GM23338 (cell line): ENCODE results near the gene SLC2A1. TPM values are rescaled to one million over a fixed set of nuclear protein-coding genes. Genes with fewer than 3 reads are reported as not detected.

Experiments
- ATAC-seq: fragments of 200-7000 bp; cut with Tn5 transposase; 3 replicates; pipeline ENCODE4 v1.9.1; 2020
- DNase-seq: peaks from one replicate; pipeline ENCODE4 v3.0.0-alpha.2; 2015; ENCODE audit warnings: low spot score
- H2AFZ ChIP-seq: fragments of 200-600 bp; sonication (generic); 2 replicates; pipeline ENCODE4 v1.8.0; 2016; ENCODE audit warnings: antibody characterized with exemption, mild to moderate bottlenecking, moderate library complexity
- H3F3A ChIP-seq: fragments of 200-600 bp; sonication (generic); replicated peaks from 2 replicates; pipeline ENCODE4 v1.8.0; 2017; ENCODE audit warnings: antibody characterized with exemption, mixed run types, low read depth
- H3K27ac ChIP-seq: fragments of 200-600 bp; sonication (generic); 2 replicates; pipeline ENCODE4 v1.6.1; 2016; ENCODE audit warnings: low read depth
- H3K27me3 ChIP-seq: fragments of 200-600 bp; sonication (generic); 2 replicates; pipeline ENCODE4 v1.8.0; 2016; ENCODE audit warnings: mild to moderate bottlenecking, mixed run types, moderate library complexity; ENCODE audit not compliant: insufficient read depth
- H3K36me3 ChIP-seq: fragments of 200-600 bp; sonication (generic); 2 replicates; pipeline ENCODE4 v1.8.0; 2016; ENCODE audit warnings: mild to moderate bottlenecking; ENCODE audit not compliant: insufficient read depth
- H3K4me1 ChIP-seq: fragments of 200-600 bp; sonication (generic); 2 replicates; pipeline ENCODE4 v1.8.0; 2016; ENCODE audit warnings: mild to moderate bottlenecking, moderate library complexity; ENCODE audit not compliant: insufficient read depth
- H3K4me2 ChIP-seq: fragments of 200-600 bp; sonication (generic); 2 replicates; pipeline ENCODE4 v1.7.1; 2017; ENCODE audit warnings: mixed run types
- H3K4me3 ChIP-seq: fragments of 200-600 bp; sonication (generic); 2 replicates; pipeline ENCODE4 v1.6.1; 2016; ENCODE audit warnings: mixed run types
- H3K79me2 ChIP-seq: fragments of 200-600 bp; sonication (generic); replicated peaks from 2 replicates; pipeline ENCODE4 v1.8.0; 2017; ENCODE audit warnings: mild to moderate bottlenecking; ENCODE audit not compliant: insufficient read depth
- H3K9me2 ChIP-seq: fragments of 200-600 bp; sonication (generic); 2 replicates; pipeline ENCODE4 v1.8.0; 2017; ENCODE audit not compliant: insufficient read depth
- H4K20me1 ChIP-seq: fragments of 200-600 bp; sonication (generic); replicated peaks from 2 replicates; pipeline ENCODE4 v1.8.0; 2017; ENCODE audit warnings: mild to moderate bottlenecking; ENCODE audit not compliant: insufficient read depth
- H3K27ac Mint-ChIP-seq: 2 replicates; pipeline ENCODE4 v1.8.0; 2020; ENCODE audit warnings: inconsistent platforms, mild to moderate bottlenecking, moderate library complexity, mixed read lengths
- H3K27me3 Mint-ChIP-seq: 3 replicates; pipeline ENCODE4 v1.8.0; 2022; ENCODE audit warnings: low read depth, mild to moderate bottlenecking, moderate library complexity, mixed read lengths, inconsistent platforms; ENCODE audit not compliant: insufficient read depth, poor library complexity
- H3K36me3 Mint-ChIP-seq: 3 replicates; pipeline ENCODE4 v1.8.0; 2021; ENCODE audit warnings: low read depth, mild to moderate bottlenecking, inconsistent platforms, moderate library complexity, mixed read lengths
- H3K4me1 Mint-ChIP-seq: 3 replicates; pipeline ENCODE4 v1.8.0; 2020; ENCODE audit warnings: mild to moderate bottlenecking, inconsistent platforms, mixed read lengths
- H3K4me3 Mint-ChIP-seq: 3 replicates; pipeline ENCODE4 v1.8.0; 2021; ENCODE audit warnings: moderate library complexity, mild to moderate bottlenecking, inconsistent platforms, mixed read lengths
- H3K9me3 Mint-ChIP-seq: 3 replicates; pipeline ENCODE4 v1.8.0; 2020; ENCODE audit warnings: moderate library complexity, mild to moderate bottlenecking, inconsistent platforms, mixed read lengths
- CREB1 ChIP-seq: fragments of 250-450 bp; sonication (Bioruptor Pico); IDR thresholded peaks from 2 replicates; pipeline ENCODE4 v1.5.0; 2020; ENCODE audit warnings: low read depth, mild to moderate bottlenecking, moderate library complexity
- EZH2 ChIP-seq: fragments of 200-600 bp; sonication (generic); IDR thresholded peaks from one replicate; pipeline ENCODE4 v1.8.0; 2017; ENCODE audit warnings: antibody characterized with exemption, mild to moderate bottlenecking, low read depth; ENCODE audit not compliant: unreplicated experiment
- EZH2phosphoT487 ChIP-seq: fragments of 200-600 bp; sonication (generic); IDR thresholded peaks from one replicate; pipeline ENCODE4 v1.8.1; 2018; ENCODE audit warnings: antibody characterized with exemption; ENCODE audit not compliant: unreplicated experiment
- JUNB ChIP-seq: IDR thresholded peaks from one replicate; pipeline ENCODE4 v1.6.1; 2016; ENCODE audit warnings: antibody characterized with exemption; ENCODE audit not compliant: unreplicated experiment
- NANOG ChIP-seq: IDR thresholded peaks from 2 replicates; pipeline ENCODE4 v1.6.1; 2016; ENCODE audit warnings: antibody characterized with exemption, borderline replicate concordance
- POLR2AphosphoS5 ChIP-seq: IDR thresholded peaks from 2 replicates; pipeline ENCODE4 v1.6.1; 2016; ENCODE audit warnings: antibody characterized with exemption, low read depth
- REST ChIP-seq: IDR thresholded peaks from one replicate; pipeline ENCODE4 v1.6.1; 2018; ENCODE audit warnings: antibody characterized with exemption; ENCODE audit not compliant: unreplicated experiment
- STAT1 ChIP-seq: IDR thresholded peaks from one replicate; pipeline ENCODE4 v1.6.1; 2016; ENCODE audit warnings: antibody characterized with exemption; ENCODE audit not compliant: unreplicated experiment
- ZNF114 ChIP-seq: fragments of 250-450 bp; sonication (Bioruptor Pico); IDR thresholded peaks from 2 replicates; pipeline ENCODE4 v1.5.0; 2020; ENCODE audit warnings: mild to moderate bottlenecking, moderate library complexity
- ZNF331 ChIP-seq: fragments of 250-450 bp; sonication (Bioruptor Pico); IDR thresholded peaks from 2 replicates; pipeline ENCODE4 v1.5.0; 2020; ENCODE audit warnings: low read depth, mild to moderate bottlenecking, moderate library complexity
- polyA plus RNA-seq: library from polyadenylated mRNA; unstranded; fragments of >200 nt; fragmentation: Nextera tagmentation; extraction: Ambion mirVana; gene quantifications from 2 replicates; pipeline ENCODE4 v1.2.1, GENCODE V29; 2016
- total RNA-seq: library from RNA; depleted of rRNA; stranded (reverse); fragments of >200 nt; shearing (Covaris generic); gene quantifications from 2 replicates; pipeline ENCODE4 v1.2.3, GENCODE V29; 2014
- TF ChIP-seq, protein P1 (sequence below): fragments of 250-450 bp; sonication (Bioruptor Pico); IDR thresholded peaks from 2 replicates; pipeline ENCODE4 v1.5.0; 2020; ENCODE audit warnings: mild to moderate bottlenecking, moderate library complexity

Gene SLC2A1
- total and polyA plus RNA-seq, 2 experiments from 2014 or later: 66.1 to 305 TPM

DNA sequence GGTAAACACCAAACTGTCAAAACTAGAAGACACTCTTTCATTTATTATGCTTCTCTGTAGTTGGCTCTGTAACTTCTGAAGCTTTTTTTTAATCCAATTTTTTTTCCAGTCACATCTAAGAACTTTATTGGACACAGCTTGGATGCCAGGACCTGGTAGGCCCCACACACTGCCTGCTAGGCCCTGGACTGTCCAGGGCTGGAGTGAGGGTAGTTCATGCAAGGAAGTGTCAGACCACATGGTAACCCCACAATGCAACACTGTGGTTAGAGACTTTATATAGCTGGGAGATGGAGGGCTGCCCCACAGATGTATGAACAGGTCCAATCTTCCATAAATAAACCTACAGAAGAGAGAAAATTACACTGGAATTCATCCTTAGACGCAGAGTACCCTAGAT is 7.1 kb downstream of the SLC2A1 start (continued):
- TF ChIP-seq REST: no peak
- TF ChIP-seq JUNB: no peak

- H3K4me1 ChIP-seq: peaks cover 85% of the 10 kb centered on the region
- Mint-ChIP-seq H3K27me3 (peaks cover 29% of the 10 kb centered on the region), H3K36me3 (peaks cover 82% of the 10 kb centered on the region), H3K9me3 (no peaks in the 10 kb centered on the region), H3K27ac (no peak overlapping the region), H3K4me1 (peaks cover 89% of the 10 kb centered on the region), H3K4me3 (peak overlapping the region; percentile 41)
- ATAC-seq (no peak), DNase-seq (no peak)
- peak overlapping the region; percentile 83 for H3K27ac ChIP-seq
- no peak overlapping the region for H2AFZ ChIP-seq
- H3K9me2 ChIP-seq: no peaks in the 10 kb centered on the region
- H3K4me2 ChIP-seq: peak overlapping the region; percentile 71
- peaks cover 100% of the 10 kb centered on the region for H3K79me2 ChIP-seq
- H3K36me3 ChIP-seq: peaks cover 37% of the 10 kb centered on the region
- H4K20me1 ChIP-seq: peaks cover 94% of the 10 kb centered on the region
- H3K4me3 ChIP-seq: peak overlapping the region; percentile 26; the same call in 1 of the 2 replicates
- no peaks in the 10 kb centered on the region for H3K27me3 ChIP-seq
- peaks cover 25% of the 10 kb centered on the region for H3F3A ChIP-seq
- TF ChIP-seq POLR2AphosphoS5 (no peak), REST (no peak), JUNB (no peak), NANOG (no peak), EZH2 (no peak), STAT1 (no peak), ZNF331 (CRISPR knock-in tag) (no peak), EZH2phosphoT487 (no peak), CREB1 (CRISPR knock-in tag) (no peak), ZNF114 (CRISPR knock-in tag) (no peak)
- TF ChIP-seq, protein P1, sequence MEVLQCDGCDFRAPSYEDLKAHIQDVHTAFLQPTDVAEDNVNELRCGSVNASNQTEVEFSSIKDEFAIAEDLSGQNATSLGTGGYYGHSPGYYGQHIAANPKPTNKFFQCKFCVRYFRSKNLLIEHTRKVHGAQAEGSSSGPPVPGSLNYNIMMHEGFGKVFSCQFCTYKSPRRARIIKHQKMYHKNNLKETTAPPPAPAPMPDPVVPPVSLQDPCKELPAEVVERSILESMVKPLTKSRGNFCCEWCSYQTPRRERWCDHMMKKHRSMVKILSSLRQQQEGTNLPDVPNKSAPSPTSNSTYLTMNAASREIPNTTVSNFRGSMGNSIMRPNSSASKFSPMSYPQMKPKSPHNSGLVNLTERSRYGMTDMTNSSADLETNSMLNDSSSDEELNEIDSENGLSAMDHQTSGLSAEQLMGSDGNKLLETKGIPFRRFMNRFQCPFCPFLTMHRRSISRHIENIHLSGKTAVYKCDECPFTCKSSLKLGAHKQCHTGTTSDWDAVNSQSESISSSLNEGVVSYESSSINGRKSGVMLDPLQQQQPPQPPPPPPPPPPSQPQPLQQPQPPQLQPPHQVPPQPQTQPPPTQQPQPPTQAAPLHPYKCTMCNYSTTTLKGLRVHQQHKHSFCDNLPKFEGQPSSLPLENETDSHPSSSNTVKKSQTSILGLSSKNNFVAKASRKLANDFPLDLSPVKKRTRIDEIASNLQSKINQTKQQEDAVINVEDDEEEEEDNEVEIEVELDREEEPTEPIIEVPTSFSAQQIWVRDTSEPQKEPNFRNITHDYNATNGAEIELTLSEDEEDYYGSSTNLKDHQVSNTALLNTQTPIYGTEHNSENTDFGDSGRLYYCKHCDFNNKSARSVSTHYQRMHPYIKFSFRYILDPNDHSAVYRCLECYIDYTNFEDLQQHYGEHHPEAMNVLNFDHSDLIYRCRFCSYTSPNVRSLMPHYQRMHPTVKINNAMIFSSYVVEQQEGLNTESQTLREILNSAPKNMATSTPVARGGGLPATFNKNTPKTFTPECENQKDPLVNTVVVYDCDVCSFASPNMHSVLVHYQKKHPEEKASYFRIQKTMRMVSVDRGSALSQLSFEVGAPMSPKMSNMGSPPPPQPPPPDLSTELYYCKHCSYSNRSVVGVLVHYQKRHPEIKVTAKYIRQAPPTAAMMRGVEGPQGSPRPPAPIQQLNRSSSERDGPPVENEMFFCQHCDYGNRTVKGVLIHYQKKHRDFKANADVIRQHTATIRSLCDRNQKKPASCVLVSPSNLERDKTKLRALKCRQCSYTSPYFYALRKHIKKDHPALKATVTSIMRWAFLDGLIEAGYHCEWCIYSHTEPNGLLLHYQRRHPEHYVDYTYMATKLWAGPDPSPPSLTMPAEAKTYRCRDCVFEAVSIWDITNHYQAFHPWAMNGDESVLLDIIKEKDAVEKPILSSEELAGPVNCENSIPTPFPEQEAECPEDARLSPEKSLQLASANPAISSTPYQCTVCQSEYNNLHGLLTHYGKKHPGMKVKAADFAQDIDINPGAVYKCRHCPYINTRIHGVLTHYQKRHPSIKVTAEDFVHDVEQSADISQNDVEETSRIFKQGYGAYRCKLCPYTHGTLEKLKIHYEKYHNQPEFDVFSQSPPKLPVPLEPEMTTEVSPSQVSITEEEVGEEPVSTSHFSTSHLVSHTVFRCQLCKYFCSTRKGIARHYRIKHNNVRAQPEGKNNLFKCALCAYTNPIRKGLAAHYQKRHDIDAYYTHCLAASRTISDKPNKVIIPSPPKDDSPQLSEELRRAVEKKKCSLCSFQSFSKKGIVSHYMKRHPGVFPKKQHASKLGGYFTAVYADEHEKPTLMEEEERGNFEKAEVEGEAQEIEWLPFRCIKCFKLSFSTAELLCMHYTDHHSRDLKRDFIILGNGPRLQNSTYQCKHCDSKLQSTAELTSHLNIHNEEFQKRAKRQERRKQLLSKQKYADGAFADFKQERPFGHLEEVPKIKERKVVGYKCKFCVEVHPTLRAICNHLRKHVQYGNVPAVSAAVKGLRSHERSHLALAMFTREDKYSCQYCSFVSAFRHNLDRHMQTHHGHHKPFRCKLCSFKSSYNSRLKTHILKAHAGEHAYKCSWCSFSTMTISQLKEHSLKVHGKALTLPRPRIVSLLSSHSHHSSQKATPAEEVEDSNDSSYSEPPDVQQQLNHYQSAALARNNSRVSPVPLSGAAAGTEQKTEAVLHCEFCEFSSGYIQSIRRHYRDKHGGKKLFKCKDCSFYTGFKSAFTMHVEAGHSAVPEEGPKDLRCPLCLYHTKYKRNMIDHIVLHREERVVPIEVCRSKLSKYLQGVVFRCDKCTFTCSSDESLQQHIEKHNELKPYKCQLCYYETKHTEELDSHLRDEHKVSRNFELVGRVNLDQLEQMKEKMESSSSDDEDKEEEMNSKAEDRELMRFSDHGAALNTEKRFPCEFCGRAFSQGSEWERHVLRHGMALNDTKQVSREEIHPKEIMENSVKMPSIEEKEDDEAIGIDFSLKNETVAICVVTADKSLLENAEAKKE (CRISPR knock-in tag): no peak
Observed at GRCh38 chr1:42950116-42950481, 8.6 kb downstream of the SLC2A1 start.
